ENCODE data around the gene LIN52.

LIN52 gene

GRCh38 chr14:74195623-74196022, 110.9 kb downstream of the LIN52 start:
- no peak for DNase-seq

- no peak for DNase-seq
Measured at GRCh38 chr14:74198441-74199234, 113.9 kb downstream of the LIN52 start.

- DNase-seq = no peak
Measured at GRCh38 chr14:74202113-74202512, 117.4 kb downstream of the LIN52 start.

- DNase-seq = no peak
Measured at GRCh38 chr14:74203639-74204038, 118.9 kb downstream of the LIN52 start.

- no peak for DNase-seq
Measured at GRCh38 chr14:74204491-74204890, 119.7 kb downstream of the LIN52 start.

- no peak for DNase-seq
Measured at GRCh38 chr14:74205882-74206281, 121.1 kb downstream of the LIN52 start.

- DNase-seq = no peak
Measured at GRCh38 chr14:74207943-74208342, 123.2 kb downstream of the LIN52 start.

- DNase-seq = no peak
Measured at GRCh38 chr14:74208642-74209041, 123.9 kb downstream of the LIN52 start.

GRCh38 chr14:74211945-74212580, 127.3 kb downstream of the LIN52 start:
- DNase-seq = no peak

- DNase-seq = no peak
Measured at GRCh38 chr14:74213907-74214803, 129.4 kb downstream of the LIN52 start.

- no peak for DNase-seq
Measured at GRCh38 chr14:74216671-74217070, 131.9 kb downstream of the LIN52 start.

- DNase-seq = peak; percentile 42 to 61
Measured at GRCh38 chr14:74217672-74218448, 133.1 kb downstream of the LIN52 start.

GRCh38 chr14:74218462-74218861, 133.7 kb downstream of the LIN52 start:
- DNase-seq = no peak

- no peak for DNase-seq
Measured at GRCh38 chr14:74219277-74220205, 134.8 kb downstream of the LIN52 start.

GRCh38 chr14:74220991-74221390, 136.2 kb downstream of the LIN52 start:
- no peak for DNase-seq

GRCh38 chr14:74221741-74222140, 137.0 kb downstream of the LIN52 start:
- no peak for DNase-seq

GRCh38 chr14:74223016-74223415, 138.3 kb downstream of the LIN52 start:
- DNase-seq = no peak

- DNase-seq = no peak
Measured at GRCh38 chr14:74231784-74232183, 147.0 kb downstream of the LIN52 start.

GRCh38 chr14:74235017-74235416, 150.3 kb downstream of the LIN52 start:
- DNase-seq = no peak

GRCh38 chr14:74237441-74237840, 152.7 kb downstream of the LIN52 start:
- no peak for DNase-seq
